Measurements from ENCODE around the gene SLC44A4. TPM values are rescaled to one million over a fixed set of nuclear protein-coding genes. Genes with fewer than 3 reads are reported as not detected.

Gene SLC44A4
- total and polyA plus RNA-seq, 2 of the 8 experiments (the other 6 are each of a cell fraction or from before 2014, with no cell fraction given) = 4.8 to 7.0 TPM

DNA sequence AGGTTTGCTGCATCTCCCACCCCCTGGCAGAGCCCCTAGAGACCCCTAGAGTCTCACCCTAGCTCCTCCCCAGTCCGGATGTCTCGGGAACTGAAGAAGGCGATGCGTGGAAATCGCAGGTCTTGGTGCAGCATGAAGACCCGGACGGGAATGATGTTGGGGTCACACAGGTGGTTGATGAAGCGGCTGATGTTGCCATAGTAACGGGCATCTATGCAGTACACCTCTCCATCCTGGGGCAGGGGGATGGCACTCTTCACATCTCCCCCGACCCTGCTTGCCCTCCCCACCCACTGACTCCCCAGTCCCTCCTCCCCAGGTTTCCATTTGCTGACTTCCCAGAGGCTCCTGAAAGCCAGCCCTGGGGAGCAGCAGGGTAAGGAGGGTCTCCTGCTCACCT lies 1.8 kb upstream of the SLC44A4 start (continued):
- TF ChIP-seq, protein P1, sequence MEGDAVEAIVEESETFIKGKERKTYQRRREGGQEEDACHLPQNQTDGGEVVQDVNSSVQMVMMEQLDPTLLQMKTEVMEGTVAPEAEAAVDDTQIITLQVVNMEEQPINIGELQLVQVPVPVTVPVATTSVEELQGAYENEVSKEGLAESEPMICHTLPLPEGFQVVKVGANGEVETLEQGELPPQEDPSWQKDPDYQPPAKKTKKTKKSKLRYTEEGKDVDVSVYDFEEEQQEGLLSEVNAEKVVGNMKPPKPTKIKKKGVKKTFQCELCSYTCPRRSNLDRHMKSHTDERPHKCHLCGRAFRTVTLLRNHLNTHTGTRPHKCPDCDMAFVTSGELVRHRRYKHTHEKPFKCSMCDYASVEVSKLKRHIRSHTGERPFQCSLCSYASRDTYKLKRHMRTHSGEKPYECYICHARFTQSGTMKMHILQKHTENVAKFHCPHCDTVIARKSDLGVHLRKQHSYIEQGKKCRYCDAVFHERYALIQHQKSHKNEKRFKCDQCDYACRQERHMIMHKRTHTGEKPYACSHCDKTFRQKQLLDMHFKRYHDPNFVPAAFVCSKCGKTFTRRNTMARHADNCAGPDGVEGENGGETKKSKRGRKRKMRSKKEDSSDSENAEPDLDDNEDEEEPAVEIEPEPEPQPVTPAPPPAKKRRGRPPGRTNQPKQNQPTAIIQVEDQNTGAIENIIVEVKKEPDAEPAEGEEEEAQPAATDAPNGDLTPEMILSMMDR (IDR thresholded peaks at IDR 0.05; ENCODE audit: control extremely low read depth in 1 of 3, insufficient read depth in 1 of 3, low read depth in 1 of 3, low read length in 3 of 3) = no peak
- TF ChIP-seq CBX8 (IDR thresholded peaks at IDR 0.05; ENCODE audit: borderline replicate concordance, low read depth, low read length) = no peak

Measured in H1 (cell line).